Measurements from ENCODE around the gene MBOAT1.

Gene MBOAT1

DNA sequence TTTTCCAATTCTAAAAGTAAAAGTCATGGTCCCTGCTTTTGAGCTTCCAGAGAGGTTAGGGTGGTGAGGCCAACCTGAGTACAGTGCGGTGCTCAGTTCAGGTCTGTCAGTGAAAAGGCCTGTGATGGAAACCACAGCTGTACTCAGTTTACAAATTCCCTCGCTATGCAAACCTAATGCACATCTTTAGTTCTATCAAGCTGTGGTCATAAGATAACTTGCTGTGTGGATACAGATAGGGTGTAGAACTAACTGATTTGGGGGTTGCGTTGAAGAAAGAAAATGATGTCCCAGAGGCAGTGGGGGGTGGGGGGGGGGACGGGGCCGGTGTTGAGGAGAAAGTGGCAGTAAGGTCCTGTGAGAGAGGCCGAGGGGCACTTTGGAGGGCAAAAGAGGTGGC, 22.8 kb upstream of the MBOAT1 start:
- DNase-seq (ENCODE audit: extremely low read depth in 1 of 2, low read depth in 1 of 2): no peak

DNA sequence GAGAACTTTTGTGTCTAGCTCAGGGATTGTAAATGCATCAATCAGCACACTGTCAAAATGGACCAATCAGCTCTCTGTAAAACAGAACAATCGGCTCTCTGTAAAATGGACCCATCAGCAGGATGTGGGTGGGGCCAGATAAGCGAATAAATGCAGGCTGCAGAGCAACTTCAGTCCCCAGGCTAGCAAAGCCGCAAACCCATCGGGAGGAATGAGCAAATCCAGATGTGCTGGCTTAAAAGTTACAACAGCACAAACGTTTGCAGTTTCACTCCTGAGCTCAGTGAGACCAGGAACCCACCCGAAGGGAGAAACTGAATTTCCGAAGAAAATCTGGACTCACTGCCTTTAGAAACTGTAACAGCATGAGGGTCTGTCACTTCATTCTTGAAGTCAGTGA, 21.9 kb upstream of the MBOAT1 start:
- DNase-seq (ENCODE audit: extremely low read depth in 1 of 2, low read depth in 1 of 2): no peak

GRCh38 chr6:20233007-20233730, 20.9 kb upstream of the MBOAT1 start:
- DNase-seq (ENCODE audit: extremely low read depth in 1 of 2, low read depth in 1 of 2): no peak

- DNase-seq (ENCODE audit: extremely low read depth in 1 of 2, low read depth in 1 of 2): no peak
Observed at GRCh38 chr6:20232188-20232587, 19.9 kb upstream of the MBOAT1 start.

DNA sequence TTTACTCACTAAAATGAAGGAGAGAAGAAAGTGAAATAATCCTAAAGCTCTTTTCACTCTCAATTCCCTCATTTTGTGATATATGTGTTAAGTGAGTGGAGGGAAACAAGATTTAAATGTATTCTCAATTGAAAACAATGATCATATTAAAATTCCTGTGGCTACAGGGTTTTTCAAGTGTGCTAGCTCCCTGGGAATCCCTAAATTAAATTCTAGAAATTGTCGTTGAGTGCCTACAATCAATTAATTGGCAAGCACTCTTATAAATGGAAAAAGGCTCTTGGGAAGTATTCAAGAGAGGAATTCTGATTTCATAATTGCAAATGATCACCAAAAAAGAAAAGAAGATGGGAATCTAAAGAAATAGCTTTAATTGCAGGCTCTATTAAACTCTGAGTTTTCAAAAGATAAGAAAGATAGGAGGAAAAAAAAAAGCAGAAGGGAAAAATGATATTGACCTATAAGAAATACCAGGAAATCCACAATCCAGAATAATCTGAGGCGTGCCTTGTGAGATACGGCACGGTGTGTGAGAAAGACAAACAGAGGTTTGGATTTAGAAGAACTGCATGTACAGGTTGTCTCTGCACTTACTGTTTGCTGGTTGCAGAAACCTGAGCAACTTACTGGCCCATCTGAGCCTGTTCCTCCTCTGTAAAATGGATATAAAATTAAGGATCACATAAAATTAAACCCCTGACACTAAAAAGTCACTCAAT, 18.3 kb upstream of the MBOAT1 start:
- DNase-seq (ENCODE audit: extremely low read depth in 1 of 2, low read depth in 1 of 2): no peak

- DNase-seq (ENCODE audit: extremely low read depth in 1 of 2, low read depth in 1 of 2): no peak
Observed at GRCh38 chr6:20229881-20230280, 17.6 kb upstream of the MBOAT1 start.

GRCh38 chr6:20227350-20227749, 15.1 kb upstream of the MBOAT1 start:
- no peak for DNase-seq (ENCODE audit: extremely low read depth in 1 of 2, low read depth in 1 of 2)

DNA sequence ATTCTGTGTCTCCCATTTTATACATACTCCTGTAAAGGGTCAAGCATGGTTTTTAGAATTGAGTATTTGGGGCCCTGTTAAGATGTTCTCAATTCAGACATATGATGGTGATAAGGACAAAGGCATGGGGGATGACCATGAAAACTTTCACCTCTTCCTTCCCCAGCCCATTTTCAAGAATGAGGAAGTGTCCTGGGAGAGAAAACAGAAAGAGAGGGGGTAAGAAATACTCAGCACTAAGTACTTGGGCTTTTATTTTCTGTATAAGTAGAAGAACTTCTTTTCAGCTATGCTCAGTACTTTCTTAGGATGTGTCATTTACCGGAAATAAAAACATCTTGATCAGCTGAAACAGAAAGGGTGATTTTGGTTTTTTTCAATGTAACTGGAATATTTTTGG, 10.9 kb upstream of the MBOAT1 start:
- no peak for DNase-seq (ENCODE audit: extremely low read depth in 1 of 2, low read depth in 1 of 2)

DNA sequence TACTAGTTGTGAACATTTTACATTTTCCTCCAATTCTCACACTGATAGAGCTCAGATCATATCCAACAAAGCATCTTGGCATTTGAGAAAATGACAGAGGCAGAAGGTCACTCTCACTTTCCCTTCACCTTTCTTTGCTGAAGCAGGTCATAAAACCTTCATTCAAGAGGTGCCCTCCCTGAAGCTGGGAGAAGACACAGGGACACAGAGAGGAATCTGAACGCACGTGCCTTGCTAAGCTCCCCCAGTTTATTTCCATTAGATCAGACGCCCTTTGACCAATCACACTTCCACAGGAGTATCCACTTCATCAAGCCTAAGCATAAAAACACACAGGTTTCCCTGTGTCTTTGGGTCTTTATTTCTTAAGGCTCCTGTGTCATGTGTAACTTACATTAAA, 9.2 kb upstream of the MBOAT1 start:
- no peak for DNase-seq (ENCODE audit: extremely low read depth in 1 of 2, low read depth in 1 of 2)

DNA sequence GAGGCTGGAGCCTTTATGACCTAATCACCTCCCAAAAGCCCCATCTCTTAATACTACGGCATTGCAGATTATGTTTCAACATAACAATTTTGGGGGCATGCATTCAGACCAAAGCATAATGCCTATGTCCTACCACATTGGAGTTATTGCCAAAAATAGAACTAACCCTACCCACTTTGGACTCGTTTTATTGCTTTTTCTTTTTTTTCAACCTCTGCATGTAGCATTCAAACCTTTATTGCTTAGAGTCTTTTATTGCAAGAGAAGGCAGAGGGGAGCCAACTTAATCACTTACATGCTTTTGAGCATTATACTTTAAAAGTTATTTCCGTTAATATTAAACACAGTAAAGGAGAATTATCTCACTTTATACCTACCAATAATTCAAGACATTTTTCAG, 8.1 kb upstream of the MBOAT1 start:
- no peak for DNase-seq (ENCODE audit: extremely low read depth in 1 of 2, low read depth in 1 of 2)

- no peak for DNase-seq (ENCODE audit: extremely low read depth in 1 of 2, low read depth in 1 of 2)
Observed at GRCh38 chr6:20217891-20218290, 5.6 kb upstream of the MBOAT1 start.

GRCh38 chr6:20217324-20217855, 5.1 kb upstream of the MBOAT1 start:
- no peak for DNase-seq (ENCODE audit: extremely low read depth in 1 of 2, low read depth in 1 of 2)

GRCh38 chr6:20215310-20215709, 3.0 kb upstream of the MBOAT1 start:
- DNase-seq (ENCODE audit: extremely low read depth in 1 of 2, low read depth in 1 of 2): no peak

DNA sequence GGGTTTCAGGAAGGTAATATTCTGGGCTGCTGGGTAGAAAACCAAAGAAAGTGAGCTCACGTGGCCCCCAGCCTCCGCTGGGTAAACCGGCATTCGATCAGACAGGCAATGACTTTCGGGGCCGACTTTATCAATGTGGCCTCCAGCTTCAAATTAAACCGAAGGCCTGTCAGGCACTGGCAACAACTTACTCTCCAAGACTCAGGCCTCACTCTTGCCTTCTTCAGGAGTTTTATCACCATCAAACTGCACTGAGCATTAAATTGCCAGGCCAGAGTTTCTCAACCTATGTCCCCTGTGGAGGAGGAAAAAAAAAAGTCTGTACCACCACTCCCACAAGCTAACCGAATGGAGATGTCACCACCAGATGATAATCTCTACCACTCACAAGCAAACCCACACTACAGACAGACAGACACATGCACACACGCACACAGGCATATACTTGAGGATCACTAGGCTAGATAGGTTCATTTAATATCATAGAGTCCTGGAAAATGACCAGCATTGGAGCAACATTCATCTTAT, 1.1 kb upstream of the MBOAT1 start:
- DNase-seq (ENCODE audit: extremely low read depth in 1 of 2, low read depth in 1 of 2): no peak

DNA sequence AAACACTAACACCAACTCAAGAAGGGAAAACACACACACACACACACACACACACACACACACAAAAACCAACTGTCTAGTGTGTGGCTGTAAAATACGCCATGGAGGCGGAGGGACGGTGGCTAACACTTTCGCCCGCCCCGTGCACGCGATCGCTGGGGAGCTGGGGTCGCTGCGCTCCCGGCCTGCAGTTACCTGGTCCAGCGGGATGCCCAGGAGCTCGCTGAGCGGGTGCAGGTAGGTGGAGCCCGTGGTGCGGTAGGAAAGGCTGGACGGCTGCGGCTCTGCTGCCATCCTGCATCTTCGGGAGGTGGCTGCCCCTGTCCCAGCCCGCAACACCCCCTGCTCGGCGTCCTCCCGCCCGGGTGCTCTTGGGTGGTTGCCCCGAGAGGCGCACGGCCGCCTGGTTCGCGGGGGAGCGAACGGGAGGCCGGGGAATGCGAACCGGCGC, 303 bp downstream of the MBOAT1 start:
- DNase-seq (ENCODE audit: extremely low read depth in 1 of 2, low read depth in 1 of 2): peak in 1 of 2 donors; percentile 2

DNA sequence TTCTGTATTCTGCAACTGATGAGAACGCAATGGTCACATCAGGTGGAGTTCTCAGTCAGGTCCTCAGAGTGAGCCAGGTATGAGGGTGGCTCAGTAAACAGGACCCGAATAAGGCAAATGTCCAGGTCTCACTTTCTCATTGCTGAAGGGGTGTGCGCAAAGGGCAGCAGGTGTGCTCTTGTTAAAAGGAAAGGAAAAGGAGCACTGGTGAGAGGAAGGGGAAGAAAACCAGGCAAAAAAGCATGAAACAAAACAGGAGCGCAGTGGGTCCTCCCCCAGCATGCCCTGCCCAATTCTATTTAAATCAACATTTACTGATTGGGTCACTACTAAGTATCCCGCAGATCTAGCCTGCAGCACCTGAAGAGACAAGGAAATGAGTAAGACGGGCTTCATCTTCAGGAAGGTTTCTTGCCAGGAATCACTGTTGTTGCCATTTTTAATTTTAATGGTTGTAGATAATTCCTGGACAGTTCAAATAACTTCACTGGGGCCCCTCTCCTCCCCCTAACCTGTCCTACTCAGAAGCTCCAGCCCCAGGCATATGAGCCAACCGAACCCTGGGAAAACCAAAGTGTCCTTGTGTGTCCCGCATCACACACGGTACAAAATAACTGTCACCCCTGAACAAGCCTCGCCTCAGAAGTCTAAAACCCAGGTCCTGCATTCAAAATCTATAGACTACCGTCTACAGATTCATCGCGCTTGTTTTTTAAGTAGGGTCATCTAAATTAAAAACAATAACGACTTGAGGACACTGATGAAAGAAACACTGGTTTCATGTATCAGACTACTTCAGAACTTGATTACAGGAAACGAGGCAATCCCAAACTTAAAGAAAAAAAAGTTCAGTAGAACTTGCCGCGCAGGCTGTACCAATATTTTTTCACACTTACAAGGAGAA, 980 bp downstream of the MBOAT1 start:
- no peak for DNase-seq (ENCODE audit: extremely low read depth in 1 of 2, low read depth in 1 of 2)

GRCh38 chr6:20210158-20210557, 2.1 kb downstream of the MBOAT1 start:
- no peak for DNase-seq (ENCODE audit: extremely low read depth in 1 of 2, low read depth in 1 of 2)

- DNase-seq (ENCODE audit: extremely low read depth in 1 of 2, low read depth in 1 of 2): no peak
Observed at GRCh38 chr6:20208687-20209378, 3.4 kb downstream of the MBOAT1 start.

DNA sequence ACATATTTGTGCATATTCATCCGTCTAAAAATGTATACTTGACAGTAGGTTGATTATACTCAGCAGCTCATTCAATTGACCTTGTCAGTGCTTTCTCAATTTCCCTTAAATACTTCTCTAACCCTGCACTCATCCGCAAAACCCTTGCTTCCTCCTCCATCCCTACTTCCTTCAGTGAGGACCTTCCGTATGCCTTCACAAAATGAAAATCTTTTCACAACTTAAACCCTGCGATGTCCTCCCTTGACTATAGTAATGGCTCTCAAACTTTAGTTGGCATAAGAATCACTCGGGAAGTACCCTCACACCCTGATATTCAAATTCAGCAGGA, 5.2 kb downstream of the MBOAT1 start:
- no peak for DNase-seq (ENCODE audit: extremely low read depth in 1 of 2, low read depth in 1 of 2)

GRCh38 chr6:20205722-20206161, 6.5 kb downstream of the MBOAT1 start:
- no peak for DNase-seq (ENCODE audit: extremely low read depth in 1 of 2, low read depth in 1 of 2)
